ENCODE data around the gene RAB8A. TPM values are rescaled to one million over a fixed set of nuclear protein-coding genes. Genes with fewer than 3 reads are reported as not detected.

Gene RAB8A
- total RNA-seq, 1 experiment from 2014 or later, result 74.0 TPM

DNA sequence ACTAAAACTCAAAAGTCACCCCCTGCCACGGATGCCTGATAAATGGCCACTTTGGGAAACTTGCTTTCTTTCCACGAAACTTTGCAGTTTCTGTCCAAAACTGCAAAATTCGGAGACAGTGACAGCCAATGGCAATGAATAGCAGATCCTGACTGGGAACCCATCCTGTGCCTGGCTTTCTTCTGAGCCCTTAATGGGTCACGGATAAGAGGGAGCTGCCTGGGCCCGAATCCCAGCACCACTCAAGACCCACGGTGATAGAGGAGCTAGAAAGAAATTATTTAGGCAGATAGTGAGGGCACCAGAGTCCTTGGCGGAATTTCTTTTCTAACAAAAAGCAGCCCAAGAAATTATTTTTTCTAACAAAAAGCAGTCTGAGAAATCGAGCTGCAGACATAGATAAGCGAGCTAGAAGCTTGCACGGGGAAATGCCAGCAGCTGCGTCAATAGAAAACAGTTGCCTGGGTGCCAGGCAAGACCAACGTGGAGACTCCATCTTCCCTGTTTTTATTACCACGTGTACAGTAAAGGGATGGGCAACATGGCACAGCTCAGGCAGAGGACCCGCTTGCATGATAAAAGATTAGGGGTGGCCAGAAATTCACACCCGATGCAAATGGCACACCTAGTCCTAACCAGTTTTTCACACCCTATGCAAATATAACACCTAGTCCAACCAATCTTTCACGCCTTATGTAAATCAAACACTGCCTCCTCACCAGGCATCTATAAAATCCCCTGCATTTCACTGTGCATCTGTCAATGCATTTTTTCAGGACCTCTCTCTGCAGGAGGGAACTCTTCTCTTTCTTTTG lies 24.7 kb downstream of the RAB8A start (continued):
- TF ChIP-seq, protein P1, sequence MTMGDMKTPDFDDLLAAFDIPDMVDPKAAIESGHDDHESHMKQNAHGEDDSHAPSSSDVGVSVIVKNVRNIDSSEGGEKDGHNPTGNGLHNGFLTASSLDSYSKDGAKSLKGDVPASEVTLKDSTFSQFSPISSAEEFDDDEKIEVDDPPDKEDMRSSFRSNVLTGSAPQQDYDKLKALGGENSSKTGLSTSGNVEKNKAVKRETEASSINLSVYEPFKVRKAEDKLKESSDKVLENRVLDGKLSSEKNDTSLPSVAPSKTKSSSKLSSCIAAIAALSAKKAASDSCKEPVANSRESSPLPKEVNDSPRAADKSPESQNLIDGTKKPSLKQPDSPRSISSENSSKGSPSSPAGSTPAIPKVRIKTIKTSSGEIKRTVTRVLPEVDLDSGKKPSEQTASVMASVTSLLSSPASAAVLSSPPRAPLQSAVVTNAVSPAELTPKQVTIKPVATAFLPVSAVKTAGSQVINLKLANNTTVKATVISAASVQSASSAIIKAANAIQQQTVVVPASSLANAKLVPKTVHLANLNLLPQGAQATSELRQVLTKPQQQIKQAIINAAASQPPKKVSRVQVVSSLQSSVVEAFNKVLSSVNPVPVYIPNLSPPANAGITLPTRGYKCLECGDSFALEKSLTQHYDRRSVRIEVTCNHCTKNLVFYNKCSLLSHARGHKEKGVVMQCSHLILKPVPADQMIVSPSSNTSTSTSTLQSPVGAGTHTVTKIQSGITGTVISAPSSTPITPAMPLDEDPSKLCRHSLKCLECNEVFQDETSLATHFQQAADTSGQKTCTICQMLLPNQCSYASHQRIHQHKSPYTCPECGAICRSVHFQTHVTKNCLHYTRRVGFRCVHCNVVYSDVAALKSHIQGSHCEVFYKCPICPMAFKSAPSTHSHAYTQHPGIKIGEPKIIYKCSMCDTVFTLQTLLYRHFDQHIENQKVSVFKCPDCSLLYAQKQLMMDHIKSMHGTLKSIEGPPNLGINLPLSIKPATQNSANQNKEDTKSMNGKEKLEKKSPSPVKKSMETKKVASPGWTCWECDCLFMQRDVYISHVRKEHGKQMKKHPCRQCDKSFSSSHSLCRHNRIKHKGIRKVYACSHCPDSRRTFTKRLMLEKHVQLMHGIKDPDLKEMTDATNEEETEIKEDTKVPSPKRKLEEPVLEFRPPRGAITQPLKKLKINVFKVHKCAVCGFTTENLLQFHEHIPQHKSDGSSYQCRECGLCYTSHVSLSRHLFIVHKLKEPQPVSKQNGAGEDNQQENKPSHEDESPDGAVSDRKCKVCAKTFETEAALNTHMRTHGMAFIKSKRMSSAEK (CRISPR knock-in tag; IDR thresholded peaks at IDR 0.05; ENCODE audit: borderline replicate concordance), result no peak
- no peak for TF ChIP-seq ZNF263 (CRISPR knock-in tag; IDR thresholded peaks at IDR 0.05; ENCODE audit: low read depth)

DNA sequence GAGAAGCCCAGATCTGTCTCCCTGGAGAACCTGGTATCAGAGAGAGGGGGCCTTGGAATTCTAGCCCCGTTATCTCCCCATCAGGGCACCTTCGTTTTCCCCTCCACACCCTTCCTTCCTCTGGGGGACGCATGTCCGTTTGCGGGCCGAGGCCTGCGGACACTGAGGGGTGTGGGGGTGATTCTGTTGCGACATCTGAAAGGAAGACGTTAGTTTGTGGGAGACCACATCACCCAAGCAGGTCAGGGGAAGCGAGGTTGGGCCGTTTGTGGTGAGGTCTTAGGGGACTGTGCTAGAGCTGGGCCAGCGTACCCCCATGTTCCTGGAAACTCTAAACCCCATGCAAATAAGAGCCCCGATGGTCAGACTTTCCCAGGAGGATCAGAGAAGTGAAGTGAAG lies 28.1 kb downstream of the RAB8A start:
- no peaks in the 10 kb centered on the region for H3K9me3 Mint-ChIP-seq
- no peak overlapping the region for H3K4me3 Mint-ChIP-seq
- ATAC-seq (no peak), DNase-seq (ENCODE audit: low spot score) (no peak)
- peaks cover 15% of the 10 kb centered on the region for H3K27me3 Mint-ChIP-seq (ENCODE audit: low read depth)
- TF ChIP-seq, protein P2, sequence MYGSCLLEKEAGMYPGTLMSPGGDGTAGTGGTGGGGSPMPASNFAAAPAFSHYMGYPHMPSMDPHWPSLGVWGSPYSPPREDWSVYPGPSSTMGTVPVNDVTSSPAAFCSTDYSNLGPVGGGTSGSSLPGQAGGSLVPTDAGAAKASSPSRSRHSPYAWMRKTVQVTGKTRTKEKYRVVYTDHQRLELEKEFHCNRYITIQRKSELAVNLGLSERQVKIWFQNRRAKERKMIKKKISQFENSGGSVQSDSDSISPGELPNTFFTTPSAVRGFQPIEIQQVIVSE (CRISPR knock-in tag; IDR thresholded peaks at IDR 0.05; ENCODE audit: borderline replicate concordance), result no peak
- no peak for TF ChIP-seq SOX15 (CRISPR knock-in tag; IDR thresholded peaks at IDR 0.05)
- TF ChIP-seq, protein P3, sequence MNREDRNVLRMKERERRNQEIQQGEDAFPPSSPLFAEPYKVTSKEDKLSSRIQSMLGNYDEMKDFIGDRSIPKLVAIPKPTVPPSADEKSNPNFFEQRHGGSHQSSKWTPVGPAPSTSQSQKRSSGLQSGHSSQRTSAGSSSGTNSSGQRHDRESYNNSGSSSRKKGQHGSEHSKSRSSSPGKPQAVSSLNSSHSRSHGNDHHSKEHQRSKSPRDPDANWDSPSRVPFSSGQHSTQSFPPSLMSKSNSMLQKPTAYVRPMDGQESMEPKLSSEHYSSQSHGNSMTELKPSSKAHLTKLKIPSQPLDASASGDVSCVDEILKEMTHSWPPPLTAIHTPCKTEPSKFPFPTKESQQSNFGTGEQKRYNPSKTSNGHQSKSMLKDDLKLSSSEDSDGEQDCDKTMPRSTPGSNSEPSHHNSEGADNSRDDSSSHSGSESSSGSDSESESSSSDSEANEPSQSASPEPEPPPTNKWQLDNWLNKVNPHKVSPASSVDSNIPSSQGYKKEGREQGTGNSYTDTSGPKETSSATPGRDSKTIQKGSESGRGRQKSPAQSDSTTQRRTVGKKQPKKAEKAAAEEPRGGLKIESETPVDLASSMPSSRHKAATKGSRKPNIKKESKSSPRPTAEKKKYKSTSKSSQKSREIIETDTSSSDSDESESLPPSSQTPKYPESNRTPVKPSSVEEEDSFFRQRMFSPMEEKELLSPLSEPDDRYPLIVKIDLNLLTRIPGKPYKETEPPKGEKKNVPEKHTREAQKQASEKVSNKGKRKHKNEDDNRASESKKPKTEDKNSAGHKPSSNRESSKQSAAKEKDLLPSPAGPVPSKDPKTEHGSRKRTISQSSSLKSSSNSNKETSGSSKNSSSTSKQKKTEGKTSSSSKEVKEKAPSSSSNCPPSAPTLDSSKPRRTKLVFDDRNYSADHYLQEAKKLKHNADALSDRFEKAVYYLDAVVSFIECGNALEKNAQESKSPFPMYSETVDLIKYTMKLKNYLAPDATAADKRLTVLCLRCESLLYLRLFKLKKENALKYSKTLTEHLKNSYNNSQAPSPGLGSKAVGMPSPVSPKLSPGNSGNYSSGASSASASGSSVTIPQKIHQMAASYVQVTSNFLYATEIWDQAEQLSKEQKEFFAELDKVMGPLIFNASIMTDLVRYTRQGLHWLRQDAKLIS (CRISPR knock-in tag; IDR thresholded peaks at IDR 0.05; ENCODE audit: borderline replicate concordance), result no peak
- TF ChIP-seq JUN (CRISPR knock-in tag; IDR thresholded peaks at IDR 0.05), result no peak
- TF ChIP-seq, protein P1 (CRISPR knock-in tag; IDR thresholded peaks at IDR 0.05; ENCODE audit: borderline replicate concordance), result no peak
- TF ChIP-seq FOXJ3 (CRISPR knock-in tag; IDR thresholded peaks at IDR 0.05; ENCODE audit: borderline replicate concordance), result no peak
- no peak for TF ChIP-seq TEAD1 (CRISPR knock-in tag; IDR thresholded peaks at IDR 0.05)
- TF ChIP-seq RORB (CRISPR knock-in tag; IDR thresholded peaks at IDR 0.05), result no peak
- TF ChIP-seq, protein P4, sequence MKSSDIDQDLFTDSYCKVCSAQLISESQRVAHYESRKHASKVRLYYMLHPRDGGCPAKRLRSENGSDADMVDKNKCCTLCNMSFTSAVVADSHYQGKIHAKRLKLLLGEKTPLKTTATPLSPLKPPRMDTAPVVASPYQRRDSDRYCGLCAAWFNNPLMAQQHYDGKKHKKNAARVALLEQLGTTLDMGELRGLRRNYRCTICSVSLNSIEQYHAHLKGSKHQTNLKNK (CRISPR knock-in tag; IDR thresholded peaks at IDR 0.05), result no peak
- no peak for TF ChIP-seq NR3C1 (CRISPR knock-in tag; conservative IDR thresholded peaks at IDR 0.05; ENCODE audit: low read depth)
- no peak for TF ChIP-seq RELA (CRISPR knock-in tag; IDR thresholded peaks at IDR 0.05; ENCODE audit: borderline replicate concordance)
- TF ChIP-seq GRHL2 (CRISPR knock-in tag; IDR thresholded peaks at IDR 0.05; ENCODE audit: insufficient replicate concordance, severe bottlenecking), result no peak
- H3K27ac Mint-ChIP-seq, result no peak overlapping the region
- H3K36me3 Mint-ChIP-seq, result no peaks in the 10 kb centered on the region
- POLR2A ChIA-PET, result no interaction called here
- CTCF ChIA-PET, result no interaction called here
- H3K4me1 Mint-ChIP-seq, result peaks cover 16% of the 10 kb centered on the region

All from WTC11 (cell line).